ENCODE data around the gene EDN3.
"Not testable (repeated sequence)": the region's sequence is repeated elsewhere in the genome, so short reads cannot be mapped to it uniquely, and the experiment has no call there.

Gene EDN3

GRCh38 chr20:59334651-59335300, 34.4 kb downstream of the EDN3 start:
- DNase-seq (ENCODE audit: low read depth in 2 of 3, low spot score in 2 of 3) = no peak

- no peak for DNase-seq (ENCODE audit: low read depth in 2 of 3, low spot score in 2 of 3)
Measured at GRCh38 chr20:59335377-59335776, 35.0 kb downstream of the EDN3 start.

- DNase-seq (ENCODE audit: low read depth in 2 of 3, low spot score in 2 of 3) = no peak
Measured at GRCh38 chr20:59336540-59336939, 36.1 kb downstream of the EDN3 start.

GRCh38 chr20:59338444-59338843, 38.0 kb downstream of the EDN3 start:
- not testable (repeated sequence) for DNase-seq (ENCODE audit: low read depth in 2 of 3, low spot score in 2 of 3)

GRCh38 chr20:59340201-59340885, 39.9 kb downstream of the EDN3 start:
- DNase-seq (ENCODE audit: low read depth in 2 of 3, low spot score in 2 of 3) = no peak

GRCh38 chr20:59341285-59342022, 41.0 kb downstream of the EDN3 start:
- DNase-seq (ENCODE audit: low read depth in 2 of 3, low spot score in 2 of 3) = not testable (repeated sequence)

- DNase-seq (ENCODE audit: low read depth in 2 of 3, low spot score in 2 of 3) = no peak
Measured at GRCh38 chr20:59342023-59342957, 41.9 kb downstream of the EDN3 start.

GRCh38 chr20:59346061-59346460, 45.6 kb downstream of the EDN3 start:
- DNase-seq (ENCODE audit: low read depth in 2 of 3, low spot score in 2 of 3) = no peak

- no peak for DNase-seq (ENCODE audit: low read depth in 2 of 3, low spot score in 2 of 3)
Measured at GRCh38 chr20:59349277-59349676, 48.9 kb downstream of the EDN3 start.

GRCh38 chr20:59350330-59351156, 50.1 kb downstream of the EDN3 start:
- no peak for DNase-seq (ENCODE audit: low read depth in 2 of 3, low spot score in 2 of 3)

- DNase-seq (ENCODE audit: low read depth in 2 of 3, low spot score in 2 of 3) = no peak
Measured at GRCh38 chr20:59351157-59352040, 51.0 kb downstream of the EDN3 start.

GRCh38 chr20:59352541-59352940, 52.1 kb downstream of the EDN3 start:
- DNase-seq (ENCODE audit: low read depth in 2 of 3, low spot score in 2 of 3) = no peak

- DNase-seq (ENCODE audit: low read depth in 2 of 3, low spot score in 2 of 3) = no peak
Measured at GRCh38 chr20:59352990-59353389, 52.6 kb downstream of the EDN3 start.

- no peak for DNase-seq (ENCODE audit: low read depth in 2 of 3, low spot score in 2 of 3)
Measured at GRCh38 chr20:59354460-59354859, 54.0 kb downstream of the EDN3 start.

- no peak for DNase-seq (ENCODE audit: low read depth in 2 of 3, low spot score in 2 of 3)
Measured at GRCh38 chr20:59355242-59355641, 54.8 kb downstream of the EDN3 start.

GRCh38 chr20:59356662-59357165, 56.3 kb downstream of the EDN3 start:
- DNase-seq (ENCODE audit: low read depth in 2 of 3, low spot score in 2 of 3) = no peak

- DNase-seq (ENCODE audit: low read depth in 2 of 3, low spot score in 2 of 3) = not testable (repeated sequence)
Measured at GRCh38 chr20:59358793-59359192, 58.4 kb downstream of the EDN3 start.

- no peak for DNase-seq (ENCODE audit: low read depth in 2 of 3, low spot score in 2 of 3)
Measured at GRCh38 chr20:59359906-59360725, 59.7 kb downstream of the EDN3 start.
